GM21717 (cell line): ENCODE measurements around the gene BLVRA.
"Not testable (repeated sequence)": the region's sequence is repeated elsewhere in the genome, so short reads cannot be mapped to it uniquely, and the experiment has no call there.

Experiments used
- ATAC-seq: cut with Tn5 transposase; IDR thresholded peaks from one replicate; pipeline ENCODE4 v1.9.1; 2021; ENCODE audit warnings: mild to moderate bottlenecking, moderate library complexity; ENCODE audit not compliant: unreplicated experiment

The BLVRA gene

GRCh38 chr7:43799605-43800004, 41.1 kb downstream of the BLVRA start:
- ATAC-seq: no peak

GRCh38 chr7:43803865-43804264, 45.4 kb downstream of the BLVRA start:
- no peak for ATAC-seq

GRCh38 chr7:43808410-43808809, 49.9 kb downstream of the BLVRA start:
- ATAC-seq: no peak

- not testable (repeated sequence) for ATAC-seq
Measured at GRCh38 chr7:43810195-43810941, 51.9 kb downstream of the BLVRA start.

GRCh38 chr7:43815373-43815772, 56.9 kb downstream of the BLVRA start:
- ATAC-seq: no peak

- not testable (repeated sequence) for ATAC-seq
Measured at GRCh38 chr7:43816046-43816797, 57.7 kb downstream of the BLVRA start.

GRCh38 chr7:43823425-43823824, 64.9 kb downstream of the BLVRA start:
- ATAC-seq: not testable (repeated sequence)

GRCh38 chr7:43823941-43824340, 65.5 kb downstream of the BLVRA start:
- no peak for ATAC-seq

- ATAC-seq: not testable (repeated sequence)
Measured at GRCh38 chr7:43824513-43824912, 66.0 kb downstream of the BLVRA start.

GRCh38 chr7:43824963-43825362, 66.5 kb downstream of the BLVRA start:
- ATAC-seq: no peak

- ATAC-seq: no peak
Measured at GRCh38 chr7:43825391-43825808, 66.9 kb downstream of the BLVRA start.

GRCh38 chr7:43830917-43831316, 72.4 kb downstream of the BLVRA start:
- ATAC-seq: not testable (repeated sequence)

GRCh38 chr7:43834463-43835251, 76.2 kb downstream of the BLVRA start:
- ATAC-seq: peak; percentile 51

- no peak for ATAC-seq
Measured at GRCh38 chr7:43838201-43838658, 79.8 kb downstream of the BLVRA start.

GRCh38 chr7:43843296-43843695, 84.8 kb downstream of the BLVRA start:
- no peak for ATAC-seq

- ATAC-seq: no peak
Measured at GRCh38 chr7:43844257-43844656, 85.8 kb downstream of the BLVRA start.

- ATAC-seq: no peak
Measured at GRCh38 chr7:43844662-43845061, 86.2 kb downstream of the BLVRA start.

- no peak for ATAC-seq
Measured at GRCh38 chr7:43847496-43847895, 89.0 kb downstream of the BLVRA start.

- ATAC-seq: no peak
Measured at GRCh38 chr7:43849047-43849446, 90.6 kb downstream of the BLVRA start.

- no peak for ATAC-seq
Measured at GRCh38 chr7:43850348-43851116, 92.1 kb downstream of the BLVRA start.

GRCh38 chr7:43851805-43852204, 93.3 kb downstream of the BLVRA start:
- ATAC-seq: no peak
